Activated naive CD4-positive, alpha-beta T cell treated with anti-CD3 and anti-CD28 coated beads for 36 hours (primary cell): ENCODE results near the gene RAB26. TPM values are rescaled to one million over a fixed set of nuclear protein-coding genes. Genes with fewer than 3 reads are reported as not detected.

Experiments
- CTCF ChIA-PET: fragments of 350-600 bp; sonication (Branson Sonifier 250); formaldehyde crosslinking; loops from one replicate; lab custom pipeline; 2021; ENCODE audit warnings: antibody characterized with exemption; lab: Charles Lee
- DNase-seq: peaks from one replicate; pipeline ENCODE4 v3.0.0-alpha.2; 2020
- H3K27ac Mint-ChIP-seq: one replicate; pipeline ENCODE4 v1.8.0; 2021; ENCODE audit warnings: mild to moderate bottlenecking, mixed read lengths
- H3K27me3 Mint-ChIP-seq: one replicate; pipeline ENCODE4 v1.8.0; 2021; ENCODE audit warnings: low read depth, mixed read lengths
- H3K36me3 Mint-ChIP-seq: one replicate; pipeline ENCODE4 v1.8.0; 2021; ENCODE audit warnings: low read depth, mixed read lengths
- H3K4me1 Mint-ChIP-seq: one replicate; pipeline ENCODE4 v1.8.0; 2021; ENCODE audit warnings: low read depth, mixed read lengths
- H3K4me3 Mint-ChIP-seq: one replicate; pipeline ENCODE4 v1.8.0; 2021; ENCODE audit warnings: mild to moderate bottlenecking, moderate library complexity, mixed read lengths
- H3K9me3 Mint-ChIP-seq: one replicate; pipeline ENCODE4 v1.8.0; 2021; ENCODE audit warnings: mixed read lengths
- intact Hi-C: fragments of 100-400 bp; cut with micrococcal nuclease; formaldehyde crosslinking; loops from one replicate; pipeline ENCODE4 v1.15.1; 2023
- total RNA-seq, 2 experiments: library from RNA; stranded (reverse); gene quantifications; one replicate each; pipeline ENCODE4 v1.2.3, GENCODE V29; 2021

The RAB26 gene
- total RNA-seq, 2 experiments from 2014 or later = not detected

GRCh38 chr16:2159175-2159838 lies 10.9 kb downstream of the RAB26 start:
- peaks cover 28% of the 10 kb centered on the region for H3K4me1 Mint-ChIP-seq
- H3K4me3 Mint-ChIP-seq = no peak overlapping the region

DNA sequence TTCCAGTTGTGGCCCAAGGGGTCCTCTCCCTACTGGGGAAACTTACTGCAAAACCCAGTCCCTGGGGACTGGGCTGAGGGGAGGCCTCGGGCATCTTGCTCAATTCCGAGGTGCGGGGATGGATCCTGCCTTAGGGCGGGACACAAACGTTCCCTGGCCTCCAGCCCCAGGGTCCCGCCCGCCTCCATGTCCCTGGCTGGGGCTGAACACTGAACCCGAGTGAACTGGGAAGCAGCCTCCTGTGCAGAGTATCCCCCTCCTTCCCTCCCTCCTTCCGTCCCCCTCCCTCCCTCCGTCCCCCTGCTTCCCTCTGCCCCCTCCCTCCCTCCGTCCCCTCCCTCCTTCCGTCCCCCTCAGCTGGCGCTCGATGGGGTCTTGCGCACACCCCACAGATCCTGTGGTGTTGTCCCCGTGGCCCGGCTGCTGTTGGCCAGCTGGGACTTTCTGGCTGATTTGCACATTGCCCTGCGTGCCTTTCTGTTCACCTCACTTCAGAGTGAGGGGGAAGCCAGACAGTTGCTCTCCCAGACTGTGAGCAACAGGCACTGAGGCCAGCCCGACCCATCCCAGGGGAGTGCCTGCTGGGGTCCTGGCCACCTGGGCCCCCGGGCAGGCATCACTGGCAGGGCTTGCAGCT lies 12.6 kb downstream of the RAB26 start:
- CTCF ChIA-PET = no interaction called here
- Mint-ChIP-seq H3K4me1 (peaks cover 28% of the 10 kb centered on the region), H3K27ac (no peak overlapping the region), H3K27me3 (no peaks in the 10 kb centered on the region), H3K36me3 (peaks cover 3% of the 10 kb centered on the region), H3K9me3 (no peaks in the 10 kb centered on the region), H3K4me3 (no peak overlapping the region)
- intact Hi-C loops = no loop called here
- DNase-seq = no peak

More at GRCh38 chr16:2159175-2159838, 10.9 kb downstream of the RAB26 start:
- Mint-ChIP-seq H3K36me3 (peaks cover 11% of the 10 kb centered on the region), H3K9me3 (no peaks in the 10 kb centered on the region), H3K27ac (no peak overlapping the region), H3K27me3 (no peaks in the 10 kb centered on the region)
- intact Hi-C loops = loop anchor here (5.0 to 10.0 kb wide), 3 partner anchors 305 to 847 kb away; no protein-coding TSS in a partner anchor
- CTCF ChIA-PET = no interaction called here
- DNase-seq = no peak

DNA sequence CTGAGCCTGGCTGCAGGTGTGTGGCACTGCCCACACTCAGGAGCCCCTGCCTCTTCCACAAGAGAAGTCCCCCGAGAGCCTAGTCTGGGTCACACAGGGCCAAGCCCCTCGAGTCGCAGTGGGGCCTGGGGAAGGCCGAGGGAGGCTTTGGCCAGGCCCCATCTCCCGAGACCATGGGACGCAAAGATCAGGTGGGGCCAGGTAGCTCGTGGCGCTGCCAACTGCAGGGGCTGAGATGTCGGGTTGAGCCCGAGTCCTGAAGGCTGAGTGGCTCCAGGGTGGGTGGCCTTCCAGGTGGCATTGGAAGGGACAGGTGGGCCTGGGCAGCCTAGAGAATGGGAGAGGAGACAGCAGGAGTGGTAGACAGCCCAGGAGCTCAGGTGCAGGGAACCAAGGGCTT lies 13.5 kb downstream of the RAB26 start:
- Mint-ChIP-seq H3K4me3 (no peak overlapping the region), H3K27me3 (no peaks in the 10 kb centered on the region), H3K36me3 (peaks cover 6% of the 10 kb centered on the region), H3K4me1 (peaks cover 21% of the 10 kb centered on the region), H3K9me3 (no peaks in the 10 kb centered on the region), H3K27ac (no peak overlapping the region)
- CTCF ChIA-PET = no interaction called here
- no peak for DNase-seq
- intact Hi-C loops = no loop called here

- peaks cover 13% of the 10 kb centered on the region for H3K4me1 Mint-ChIP-seq
- intact Hi-C loops = no loop called here
- H3K4me3 Mint-ChIP-seq = no peak overlapping the region
- H3K27ac Mint-ChIP-seq = no peak overlapping the region
- no peak for DNase-seq
- H3K9me3 Mint-ChIP-seq = no peaks in the 10 kb centered on the region
- no peaks in the 10 kb centered on the region for H3K27me3 Mint-ChIP-seq
- H3K36me3 Mint-ChIP-seq = peaks cover 6% of the 10 kb centered on the region
- CTCF ChIA-PET = no interaction called here
Measured at GRCh38 chr16:2162676-2163118, 14.3 kb downstream of the RAB26 start.

DNA sequence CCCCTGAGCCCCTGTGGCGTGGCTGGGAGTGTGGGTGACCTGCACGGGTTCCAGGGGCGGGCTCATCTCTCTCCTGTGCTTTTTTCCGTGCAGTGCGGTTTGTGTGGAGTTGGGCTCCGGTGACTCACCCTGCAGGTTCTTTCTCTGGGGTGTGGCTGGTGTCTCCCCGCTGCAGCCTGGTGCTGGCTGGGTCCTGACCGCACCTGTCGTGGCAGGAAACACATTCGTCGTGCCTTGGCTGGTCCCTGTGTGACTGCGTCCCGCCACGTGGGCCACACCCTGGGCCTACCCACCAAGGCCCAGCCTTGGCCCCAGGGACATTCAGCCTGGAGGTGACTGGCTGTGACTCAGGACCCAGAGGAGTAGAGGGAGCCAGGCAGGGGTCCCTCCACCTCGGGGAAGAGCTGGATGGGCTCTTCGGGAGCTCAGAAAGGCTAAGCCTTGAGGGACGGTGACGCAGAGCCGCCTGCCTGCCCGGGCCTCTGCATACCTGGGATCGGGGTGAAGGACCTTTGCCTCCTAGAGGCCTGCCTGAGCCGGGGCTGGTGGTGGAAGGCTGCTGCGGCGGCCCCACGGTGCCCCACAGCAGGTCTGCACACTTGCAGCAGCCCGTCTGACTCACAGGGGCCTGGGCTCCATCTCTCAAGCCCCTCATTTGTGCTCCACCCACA lies 14.9 kb downstream of the RAB26 start:
- Mint-ChIP-seq H3K27ac (no peak overlapping the region), H3K9me3 (no peaks in the 10 kb centered on the region), H3K27me3 (no peaks in the 10 kb centered on the region), H3K36me3 (peaks cover 6% of the 10 kb centered on the region), H3K4me1 (peaks cover 8% of the 10 kb centered on the region), H3K4me3 (no peak overlapping the region)
- intact Hi-C loops = no loop called here
- CTCF ChIA-PET = no interaction called here
- no peak for DNase-seq

GRCh38 chr16:2165861-2166260 lies 17.4 kb downstream of the RAB26 start:
- CTCF ChIA-PET = no interaction called here
- intact Hi-C loops = no loop called here
- Mint-ChIP-seq H3K4me1 (peaks cover 3% of the 10 kb centered on the region), H3K4me3 (no peak overlapping the region), H3K27me3 (no peaks in the 10 kb centered on the region), H3K36me3 (peaks cover 6% of the 10 kb centered on the region), H3K27ac (no peak overlapping the region), H3K9me3 (no peaks in the 10 kb centered on the region)
- DNase-seq = no peak

- CTCF ChIA-PET = no interaction called here
- intact Hi-C loops = no loop called here
- Mint-ChIP-seq H3K9me3 (no peaks in the 10 kb centered on the region), H3K4me3 (no peak overlapping the region), H3K27me3 (no peaks in the 10 kb centered on the region), H3K4me1 (peaks cover 3% of the 10 kb centered on the region), H3K36me3 (peaks cover 6% of the 10 kb centered on the region), H3K27ac (no peak overlapping the region)
- DNase-seq = no peak
Measured at GRCh38 chr16:2166263-2167067, 18.0 kb downstream of the RAB26 start.

DNA sequence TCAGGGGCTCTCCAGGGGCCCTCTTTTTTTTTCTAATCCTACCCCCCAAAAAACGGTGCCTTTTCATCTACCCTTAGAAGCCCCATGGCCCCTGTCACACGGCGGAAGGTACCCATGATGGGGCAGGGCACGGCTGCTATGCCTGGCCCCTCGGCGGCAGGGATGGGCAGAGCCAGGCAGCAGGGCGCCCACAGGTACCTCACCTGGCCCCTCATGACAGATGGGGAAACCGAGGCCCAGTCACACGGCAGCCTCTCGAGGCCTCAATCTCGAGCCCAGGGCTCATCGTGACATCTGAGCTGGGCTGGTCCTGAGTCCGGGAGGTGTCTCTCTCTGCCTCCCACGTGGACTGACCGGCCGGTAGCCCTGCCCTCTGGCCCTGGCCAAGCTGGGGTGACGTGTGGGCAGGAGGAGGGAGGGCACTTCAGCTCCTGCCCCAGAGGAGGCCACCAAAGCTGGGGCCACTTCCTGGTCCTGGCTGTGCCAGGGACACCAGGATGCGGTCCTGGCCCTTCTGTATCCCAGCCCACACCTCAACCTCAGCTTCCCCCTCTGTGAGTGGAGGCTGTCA lies 18.7 kb downstream of the RAB26 start:
- Mint-ChIP-seq H3K27me3 (no peaks in the 10 kb centered on the region), H3K36me3 (peaks cover 6% of the 10 kb centered on the region), H3K4me1 (peaks cover under 1% of the 10 kb centered on the region), H3K9me3 (no peaks in the 10 kb centered on the region), H3K4me3 (no peak overlapping the region), H3K27ac (no peak overlapping the region)
- CTCF ChIA-PET = no interaction called here
- no peak for DNase-seq
- intact Hi-C loops = no loop called here

DNA sequence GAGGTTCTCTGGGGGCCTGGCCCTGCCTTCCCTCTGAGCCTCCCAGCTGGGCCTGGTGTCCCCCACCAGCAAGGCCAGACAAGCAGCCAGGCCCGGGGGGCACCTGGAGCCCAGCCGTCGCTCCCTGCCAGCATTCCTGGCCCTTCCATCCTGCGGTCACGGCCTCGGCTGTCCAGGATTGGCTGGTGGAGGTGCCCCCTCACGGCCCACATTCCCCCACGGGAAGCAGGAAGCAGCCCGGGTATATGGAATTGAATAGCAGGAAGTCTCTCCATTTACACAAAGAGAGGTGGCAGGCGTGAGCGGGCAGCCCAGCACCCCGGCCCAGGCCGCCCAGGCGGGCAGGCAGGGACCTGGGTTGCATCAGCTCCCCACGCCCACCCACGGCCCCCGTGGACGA lies 21.7 kb downstream of the RAB26 start:
- DNase-seq = no peak
- intact Hi-C loops = no loop called here
- Mint-ChIP-seq H3K4me3 (no peak overlapping the region), H3K36me3 (peaks cover 16% of the 10 kb centered on the region), H3K27me3 (no peaks in the 10 kb centered on the region), H3K4me1 (no peaks in the 10 kb centered on the region), H3K9me3 (no peaks in the 10 kb centered on the region), H3K27ac (no peak overlapping the region)
- CTCF ChIA-PET = no interaction called here

GRCh38 chr16:2170587-2171435 lies 22.4 kb downstream of the RAB26 start:
- H3K9me3 Mint-ChIP-seq = no peaks in the 10 kb centered on the region
- CTCF ChIA-PET = no interaction called here

DNA sequence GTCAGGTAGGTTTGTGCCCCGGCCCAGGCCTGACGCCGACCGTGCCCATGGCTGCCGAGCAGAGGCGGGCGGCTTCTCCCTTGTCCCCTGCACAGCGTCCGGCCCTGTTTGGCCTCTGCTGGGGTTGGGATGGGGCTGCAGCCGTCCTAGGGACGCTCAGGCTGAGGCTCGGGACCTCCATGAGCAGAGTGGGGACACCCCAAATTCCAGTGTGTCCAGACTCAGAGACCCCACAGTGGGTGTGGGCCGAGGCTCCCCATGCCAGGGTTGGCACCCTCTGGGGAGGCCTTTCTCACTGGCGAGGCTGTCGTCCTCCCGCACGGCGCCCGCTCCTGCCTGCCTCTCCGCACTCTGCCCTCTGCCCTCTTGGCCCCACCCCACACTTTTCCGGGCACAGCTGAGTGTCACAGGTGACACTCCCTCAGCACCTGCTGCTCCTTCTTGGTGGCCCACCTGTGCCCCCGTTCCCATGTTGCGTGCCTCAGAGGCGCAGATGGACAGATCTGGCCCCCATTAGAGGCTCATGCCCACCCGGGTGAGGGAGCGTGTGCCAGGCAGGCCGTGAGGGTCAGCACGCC lies 23.3 kb downstream of the RAB26 start:
- Mint-ChIP-seq H3K27ac (no peak overlapping the region), H3K4me1 (no peaks in the 10 kb centered on the region), H3K9me3 (no peaks in the 10 kb centered on the region), H3K4me3 (no peak overlapping the region), H3K27me3 (no peaks in the 10 kb centered on the region), H3K36me3 (peaks cover 13% of the 10 kb centered on the region)
- no peak for DNase-seq
- intact Hi-C loops = no loop called here
- CTCF ChIA-PET = no interaction called here

More at GRCh38 chr16:2170587-2171435, 22.4 kb downstream of the RAB26 start:
- peaks cover 16% of the 10 kb centered on the region for H3K36me3 Mint-ChIP-seq
- no peak overlapping the region for H3K4me3 Mint-ChIP-seq
- H3K27ac Mint-ChIP-seq = no peak overlapping the region
- H3K27me3 Mint-ChIP-seq = no peaks in the 10 kb centered on the region
- no peaks in the 10 kb centered on the region for H3K4me1 Mint-ChIP-seq
- intact Hi-C loops = no loop called here
- no peak for DNase-seq
